IMR-90 (cell line): ENCODE measurements around the gene PRKACB. TPM values are rescaled to one million over a fixed set of nuclear protein-coding genes. Genes with fewer than 3 reads are reported as not detected.

Experiments used
- ATAC-seq: fragments of 200-7000 bp; cut with Tn5 transposase; 2 replicates; pipeline ENCODE4 v1.9.1; 2020; ENCODE audit warnings: low read depth, mild to moderate bottlenecking, moderate library complexity
- BruUV-seq: library from RNA; stranded (reverse); fragments of 400-500 nt; replicated peaks from 2 replicates; lab custom pipeline; 2021; lab: Mats Ljungman, UMichigan
- CTCF ChIA-PET: fragments of 300-600 bp; formaldehyde crosslinking; extraction: SDS; loops from one replicate; lab custom pipeline; 2021; ENCODE audit warnings: antibody characterized with exemption; lab: Yijun Ruan, JAX
- POLR2A ChIA-PET: fragments of 300-600 bp; sonication (Branson Sonifier 250); formaldehyde crosslinking; loops from one replicate; lab custom pipeline; 2022; ENCODE audit warnings: antibody characterized with exemption; ENCODE audit not compliant: unreplicated experiment; lab: Charles Lee
- DNase-seq: peaks from one replicate; pipeline ENCODE4 v3.0.0; 2013
- H2AFZ ChIP-seq: replicated peaks from 2 replicates; pipeline ENCODE3; 2013; ENCODE audit warnings: low read length, mild to moderate bottlenecking; ENCODE audit not compliant: poor library complexity
- H2AK5ac ChIP-seq: 2 replicates; pipeline ENCODE4 v1.6.1; 2013; ENCODE audit warnings: low read depth, low read length, inconsistent platforms
- H2AK9ac ChIP-seq: replicated peaks from 2 replicates; pipeline ENCODE3; 2013; ENCODE audit warnings: mild to moderate bottlenecking, low read depth, low read length, moderate library complexity; ENCODE audit not compliant: poor library complexity
- H2BK120ac ChIP-seq: 2 replicates; pipeline ENCODE4 v1.6.1; 2013; ENCODE audit warnings: low read depth, low read length, inconsistent platforms
- H2BK15ac ChIP-seq: 3 replicates; pipeline ENCODE4 v1.6.1; 2013; ENCODE audit warnings: low read depth, low read length, inconsistent platforms
- H2BK20ac ChIP-seq: 2 replicates; pipeline ENCODE4 v1.6.1; 2013; ENCODE audit warnings: low read depth, mild to moderate bottlenecking, inconsistent platforms, low read length, moderate library complexity
- H2BK5ac ChIP-seq: 2 replicates; pipeline ENCODE4 v1.6.1; 2013; ENCODE audit warnings: mild to moderate bottlenecking, low read depth, low read length, inconsistent platforms; ENCODE audit not compliant: poor library complexity, severe bottlenecking
- H3K14ac ChIP-seq: replicated peaks from 2 replicates; pipeline ENCODE4 v1.6.1; 2013; ENCODE audit warnings: low read depth, low read length, inconsistent platforms
- H3K18ac ChIP-seq: 2 replicates; pipeline ENCODE4 v1.6.1; 2013; ENCODE audit warnings: low read depth, low read length, control low read depth
- H3K23ac ChIP-seq: 2 replicates; pipeline ENCODE4 v1.6.1; 2013; ENCODE audit warnings: low read depth, low read length, inconsistent platforms
- H3K27ac ChIP-seq: 2 replicates; pipeline ENCODE4 v1.5.1; 2013; ENCODE audit warnings: mild to moderate bottlenecking, control low read depth, low read length; ENCODE audit not compliant: insufficient read depth
- H3K27me3 ChIP-seq: 2 replicates; pipeline ENCODE4 v1.6.1; 2013; ENCODE audit warnings: low read length; ENCODE audit not compliant: control insufficient read depth, insufficient read depth
- H3K36me3 ChIP-seq: 2 replicates; pipeline ENCODE4 v1.6.1; 2013; ENCODE audit warnings: low read length, mixed read lengths; ENCODE audit not compliant: control insufficient read depth, insufficient read depth
- H3K4ac ChIP-seq: 2 replicates; pipeline ENCODE4 v1.6.1; 2013; ENCODE audit warnings: low read depth, low read length, inconsistent platforms
- H3K4me1 ChIP-seq: 2 replicates; pipeline ENCODE4 v1.6.1; 2013; ENCODE audit warnings: low read length, mixed read lengths; ENCODE audit not compliant: control insufficient read depth, insufficient read depth
- H3K4me2 ChIP-seq: 2 replicates; pipeline ENCODE4 v1.6.1; 2013; ENCODE audit warnings: low read depth, mild to moderate bottlenecking, control low read depth, low read length, moderate library complexity
- H3K4me3 ChIP-seq: 2 replicates; pipeline ENCODE4 v1.5.1; 2013; ENCODE audit warnings: low read depth, mild to moderate bottlenecking, control low read depth, low read length, moderate library complexity; ENCODE audit not compliant: insufficient read depth
- H3K56ac ChIP-seq: 2 replicates; pipeline ENCODE4 v1.6.1; 2013; ENCODE audit warnings: low read length, inconsistent platforms; ENCODE audit not compliant: insufficient read depth; ENCODE audit errors: extremely low read depth
- H3K79me1 ChIP-seq, 2 experiments: 2 replicates each; pipeline ENCODE4 v1.6.1; 2013; ENCODE audit warnings: low read length in 2 of 2, inconsistent platforms in 1 of 2, low read depth in 1 of 2
- H3K9ac ChIP-seq: 2 replicates; pipeline ENCODE4 v1.6.1; 2013; ENCODE audit warnings: low read depth, low read length, control low read depth
- H3K9me1 ChIP-seq: 2 replicates; pipeline ENCODE4 v1.6.1; 2013; ENCODE audit warnings: low read length, inconsistent platforms; ENCODE audit not compliant: insufficient read depth
- H3K9me3 ChIP-seq: 2 replicates; pipeline ENCODE4 v1.6.1; 2013; ENCODE audit warnings: low read length; ENCODE audit not compliant: control insufficient read depth, insufficient read depth
- H4K20me1 ChIP-seq: 2 replicates; pipeline ENCODE4 v1.6.1; 2013; ENCODE audit warnings: low read length, inconsistent platforms; ENCODE audit not compliant: insufficient read depth
- H4K5ac ChIP-seq: 2 replicates; pipeline ENCODE4 v1.6.1; 2013; ENCODE audit warnings: mild to moderate bottlenecking, low read depth, low read length, control low read depth
- H4K8ac ChIP-seq, 2 experiments: 2 replicates each; pipeline ENCODE4 v1.6.1; 2013; ENCODE audit warnings: low read depth in 2 of 2, low read length in 2 of 2, control low read depth in 1 of 2, inconsistent platforms in 1 of 2
- H4K91ac ChIP-seq: 2 replicates; pipeline ENCODE4 v1.6.1; 2013; ENCODE audit warnings: low read depth, low read length, inconsistent platforms; ENCODE audit not compliant: insufficient read depth
- CEBPB ChIP-seq: IDR thresholded peaks from 2 replicates; pipeline ENCODE4 v1.6.1; 2012; ENCODE audit warnings: low read depth, low read length, improper control_type of control experiment
- NFE2L2 ChIP-seq: fragments of 150-350 bp; IDR thresholded peaks from 2 replicates; pipeline ENCODE4 v1.6.1; 2016; ENCODE audit warnings: low read depth, mild to moderate bottlenecking, low read length
- WGBS, 2 experiments: methylation state at CpG; one replicate each; pipeline versions ENCODE4 v1.1.5 to v1.1.7; 2013; ENCODE audit warnings: missing lambda C conversion rate in 2 of 2; ENCODE audit not compliant: insufficient read length in 1 of 2; ENCODE audit errors: extremely low coverage in 2 of 2; 5-methylcytosine and 5-hydroxymethylcytosine counted together
- dilution Hi-C: fragments of 300-500 bp; cut with HindIII; formaldehyde crosslinking; loops from one replicate; pipeline ENCODE4 v1.14.3; 2018; ENCODE audit warnings: low sequenced_read_pairs; ENCODE audit not compliant: unreplicated experiment
- in situ Hi-C: fragments of 300-500 bp; cut with MboI; formaldehyde crosslinking; loops from 3 replicates; pipeline ENCODE4 v1.14.3; 2019; ENCODE audit warnings: low sequenced_read_pairs, inconsistent platforms, mixed read lengths
- intact Hi-C: fragments of 100-400 bp; cut with micrococcal nuclease; formaldehyde crosslinking; loops from 2 replicates; pipeline ENCODE4 v1.10.0; 2022
- polyA plus RNA-seq, 3 experiments: library from polyadenylated mRNA; depleted of rRNA; stranded (reverse); fragments of >200 nt; gene quantifications; 2 replicates each; pipeline ENCODE4 v1.2.3, GENCODE V29; 2012; ENCODE audit warnings: low replicate concordance in 1 of 3
- total RNA-seq: library from RNA; depleted of rRNA; stranded (reverse); fragments of >200 nt; gene quantifications from 2 replicates; pipeline ENCODE4 v1.2.3, GENCODE V29; 2012

The PRKACB gene
- total and polyA plus RNA-seq, 2 of the 4 experiments (the other 2 are of a cell fraction), result 8.2 to 8.3 TPM

DNA sequence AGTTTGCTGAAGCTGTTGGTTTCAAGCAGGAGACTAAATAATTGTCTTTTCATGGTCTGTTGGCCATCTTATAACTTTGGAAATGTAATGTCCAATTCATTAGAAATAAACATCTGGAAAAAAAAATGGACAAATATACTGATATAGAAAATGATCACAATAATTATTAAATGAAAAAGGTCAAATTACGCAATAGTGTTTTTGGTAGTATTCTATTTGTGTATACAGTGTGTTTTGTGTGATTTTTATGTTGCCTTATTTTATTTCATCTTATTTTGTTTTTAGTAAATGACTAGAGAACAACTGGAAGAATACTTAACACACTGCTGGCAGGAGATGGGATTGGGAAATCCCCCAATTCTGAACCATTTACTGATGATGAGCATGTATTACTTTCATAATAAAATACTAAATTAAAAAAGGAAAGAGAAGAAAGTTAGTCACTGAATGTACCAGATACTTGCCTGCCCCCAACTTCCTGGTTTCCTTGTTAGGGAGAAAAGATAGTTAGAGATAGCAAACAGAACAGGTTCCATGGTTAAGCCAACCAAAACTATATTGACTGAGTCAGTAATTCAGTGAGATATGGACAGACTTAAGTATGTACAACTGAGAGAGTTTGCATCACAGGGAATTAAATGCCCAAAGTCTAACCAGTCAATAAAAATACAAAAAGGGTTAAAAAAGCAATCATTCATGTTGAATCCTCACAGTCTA, 133.4 kb downstream of the PRKACB start:
- Histone ChIP-seq H3K36me3 (no peaks in the 10 kb centered on the region), H2AFZ (no peak overlapping the region), H3K56ac (no peak overlapping the region), H4K5ac (no peak overlapping the region), H2BK20ac (no peak overlapping the region), H2AK5ac (no peak overlapping the region), H3K4me3 (no peak overlapping the region), H2BK15ac (no peak overlapping the region), H4K91ac (no peak overlapping the region), H3K14ac (no peak overlapping the region), H4K20me1 (no peaks in the 10 kb centered on the region), H3K27ac (no peak overlapping the region), H3K9me1 (no peaks in the 10 kb centered on the region), H2BK5ac (no peak overlapping the region), H3K4me1 (peaks cover 3% of the 10 kb centered on the region), H3K27me3 (no peaks in the 10 kb centered on the region; the same call in 1 of the 2 replicates), H3K23ac (no peak overlapping the region), H2BK120ac (no peak overlapping the region), H3K79me1 (no peaks in the 10 kb centered on the region), H3K18ac (no peak overlapping the region), H3K4ac (no peak overlapping the region), H3K9ac (no peak overlapping the region), H3K4me2 (no peak overlapping the region), H2AK9ac (no peak overlapping the region), H3K9me3 (no peaks in the 10 kb centered on the region), H4K8ac (no peak overlapping the region)
- peak; percentile 40 for DNase-seq
- TF ChIP-seq CEBPB (peak; percentile 87), NFE2L2 (no peak)
- ATAC-seq, result no peak
- dilution Hi-C loops, result no loop called here
- no CpG with 5 or more reads among the region's 1 CpG for WGBS, 2 experiments
- POLR2A ChIA-PET, result no interaction called here
- CTCF ChIA-PET, result no interaction called here
- intact Hi-C loops, result no loop called here
- in situ Hi-C loops, result no loop called here
- no TSS peak for BruUV-seq
